ENCODE results near the gene EPHB2.

EPHB2 gene

GRCh38 chr1:22680726-22681125, 29.9 kb upstream of the EPHB2 start:
- no peaks in the 10 kb centered on the region for H3K4me1 Mint-ChIP-seq (ENCODE audit: low read depth)
- no peak for DNase-seq
- no peaks in the 10 kb centered on the region for H3K36me3 Mint-ChIP-seq (ENCODE audit: low read depth)
- no peak overlapping the region for H3K4me3 Mint-ChIP-seq
- no peaks in the 10 kb centered on the region for H3K9me3 Mint-ChIP-seq
- no peak overlapping the region for H3K27ac Mint-ChIP-seq
- H3K27me3 Mint-ChIP-seq = peaks cover 29% of the 10 kb centered on the region

GRCh38 chr1:22681556-22682276, 28.9 kb upstream of the EPHB2 start:
- no peaks in the 10 kb centered on the region for H3K9me3 Mint-ChIP-seq
- no peaks in the 10 kb centered on the region for H3K4me1 Mint-ChIP-seq (ENCODE audit: low read depth)
- no peak overlapping the region for H3K4me3 Mint-ChIP-seq
- H3K27me3 Mint-ChIP-seq = peaks cover 31% of the 10 kb centered on the region
- H3K36me3 Mint-ChIP-seq (ENCODE audit: low read depth) = no peaks in the 10 kb centered on the region
- no peak for DNase-seq
- no peak overlapping the region for H3K27ac Mint-ChIP-seq

DNA sequence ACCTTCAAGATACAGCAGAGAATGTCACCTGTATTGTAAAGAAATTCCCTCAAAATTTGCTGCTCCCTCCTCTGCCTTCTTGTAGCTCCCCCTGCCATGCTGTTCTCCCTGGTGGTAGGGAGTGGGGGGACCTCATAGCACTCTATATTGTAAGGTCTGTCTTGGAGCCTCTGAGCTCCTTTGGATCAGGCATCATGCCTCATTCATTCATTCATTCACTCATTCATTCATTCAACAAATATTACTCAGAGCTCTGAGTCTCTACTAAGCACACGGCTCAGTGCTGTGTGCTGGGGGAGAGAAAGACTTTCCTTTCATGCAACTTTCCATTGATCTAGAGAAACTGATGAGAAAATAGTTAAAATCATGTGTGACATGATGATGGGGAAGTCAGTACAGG, 27.1 kb upstream of the EPHB2 start:
- H3K27me3 Mint-ChIP-seq = peaks cover 34% of the 10 kb centered on the region
- no peaks in the 10 kb centered on the region for H3K4me1 Mint-ChIP-seq (ENCODE audit: low read depth)
- no peak for DNase-seq
- no peaks in the 10 kb centered on the region for H3K36me3 Mint-ChIP-seq (ENCODE audit: low read depth)
- no peaks in the 10 kb centered on the region for H3K9me3 Mint-ChIP-seq
- H3K4me3 Mint-ChIP-seq = no peak overlapping the region
- H3K27ac Mint-ChIP-seq = no peak overlapping the region

GRCh38 chr1:22685591-22686059, 25.0 kb upstream of the EPHB2 start:
- Mint-ChIP-seq H3K27ac (no peak overlapping the region), H3K4me3 (no peak overlapping the region), H3K4me1 (ENCODE audit: low read depth) (no peaks in the 10 kb centered on the region), H3K27me3 (peaks cover 38% of the 10 kb centered on the region), H3K9me3 (no peaks in the 10 kb centered on the region), H3K36me3 (ENCODE audit: low read depth) (no peaks in the 10 kb centered on the region)
- DNase-seq = no peak

GRCh38 chr1:22687191-22687590, 23.4 kb upstream of the EPHB2 start:
- Mint-ChIP-seq H3K36me3 (ENCODE audit: low read depth) (no peaks in the 10 kb centered on the region), H3K27me3 (peaks cover 38% of the 10 kb centered on the region), H3K4me3 (no peak overlapping the region), H3K4me1 (ENCODE audit: low read depth) (no peaks in the 10 kb centered on the region), H3K9me3 (no peaks in the 10 kb centered on the region), H3K27ac (no peak overlapping the region)
- DNase-seq = no peak

DNA sequence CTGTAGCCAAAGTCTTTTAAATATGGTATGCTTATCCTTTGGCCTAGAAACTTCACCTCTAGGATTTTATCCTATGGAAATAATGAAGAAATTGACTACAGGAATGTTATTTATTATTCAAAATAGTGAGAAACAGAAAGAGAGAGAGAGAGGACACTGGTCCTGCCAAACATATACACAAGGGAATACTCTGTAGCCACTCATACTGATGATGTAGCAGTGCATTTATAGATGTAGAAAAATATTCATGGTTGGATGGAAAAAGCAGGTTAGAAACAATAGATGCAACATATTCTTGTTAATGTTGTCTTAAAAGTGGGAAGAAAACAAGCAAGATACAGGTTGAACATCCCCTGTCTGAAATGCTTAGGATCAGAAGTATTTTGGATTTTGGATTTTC, 22.2 kb upstream of the EPHB2 start:
- H3K27me3 Mint-ChIP-seq = peaks cover 36% of the 10 kb centered on the region
- H3K4me1 Mint-ChIP-seq (ENCODE audit: low read depth) = no peaks in the 10 kb centered on the region
- no peak for DNase-seq
- H3K4me3 Mint-ChIP-seq = no peak overlapping the region
- H3K36me3 Mint-ChIP-seq (ENCODE audit: low read depth) = no peaks in the 10 kb centered on the region
- no peak overlapping the region for H3K27ac Mint-ChIP-seq
- H3K9me3 Mint-ChIP-seq = no peaks in the 10 kb centered on the region

DNA sequence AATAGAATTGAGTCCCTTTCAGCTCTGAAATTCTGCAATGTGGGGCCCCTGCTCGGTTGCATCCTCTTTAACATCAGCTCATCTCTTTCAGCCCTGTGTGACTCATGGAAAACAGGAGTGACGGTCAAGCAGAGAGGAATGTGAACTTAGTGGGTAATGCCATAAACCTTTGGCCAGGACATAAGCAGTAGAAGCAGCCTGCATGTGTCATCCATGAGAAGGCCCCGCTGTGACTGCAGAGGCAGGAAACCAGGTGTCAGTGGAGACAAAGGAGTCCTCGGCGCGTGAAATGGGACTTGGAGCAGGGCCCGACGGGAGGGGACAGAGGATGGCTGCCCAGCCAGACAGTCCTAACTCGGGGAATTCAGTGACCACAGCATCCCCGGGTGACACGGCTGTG, 21.1 kb upstream of the EPHB2 start:
- no peaks in the 10 kb centered on the region for H3K36me3 Mint-ChIP-seq (ENCODE audit: low read depth)
- no peak overlapping the region for H3K4me3 Mint-ChIP-seq
- H3K4me1 Mint-ChIP-seq (ENCODE audit: low read depth) = no peaks in the 10 kb centered on the region
- H3K9me3 Mint-ChIP-seq = no peaks in the 10 kb centered on the region
- H3K27me3 Mint-ChIP-seq = peaks cover 26% of the 10 kb centered on the region
- H3K27ac Mint-ChIP-seq = no peak overlapping the region
- no peak for DNase-seq

DNA sequence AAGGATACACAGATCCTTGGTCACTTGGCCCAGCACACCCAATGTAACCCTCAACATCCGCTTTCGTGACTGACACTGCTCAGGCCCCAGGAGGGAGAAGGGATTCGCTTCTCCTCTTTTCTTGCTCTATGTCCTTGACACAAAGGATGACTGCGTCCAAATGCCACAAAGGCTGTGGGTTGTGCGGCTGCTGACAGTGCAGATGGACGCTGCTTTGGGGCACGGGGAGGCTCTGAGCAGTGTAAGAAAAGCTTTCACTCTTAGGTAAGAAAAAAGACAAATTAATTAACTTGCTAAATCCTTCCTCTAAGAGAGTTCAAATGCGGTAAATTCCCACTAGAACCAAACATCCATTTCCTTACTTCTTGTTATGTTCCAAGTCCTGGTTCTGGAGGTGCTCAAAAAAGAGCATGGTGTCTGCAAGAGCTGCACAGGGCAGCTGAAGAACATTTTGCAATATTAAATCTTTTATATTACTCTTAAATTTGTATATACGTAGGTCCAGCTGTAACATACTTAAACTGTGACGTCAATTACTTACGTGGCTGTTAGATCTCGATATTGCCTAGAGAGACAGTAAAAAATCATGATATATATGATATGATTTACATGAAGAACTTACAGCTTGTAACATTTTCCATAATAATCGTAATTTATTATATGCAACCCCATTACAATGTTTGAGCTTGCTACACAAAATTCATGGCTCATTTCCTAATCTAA, 19.4 kb upstream of the EPHB2 start:
- Mint-ChIP-seq H3K36me3 (ENCODE audit: low read depth) (no peaks in the 10 kb centered on the region), H3K27ac (no peak overlapping the region), H3K4me3 (no peak overlapping the region), H3K27me3 (peaks cover 14% of the 10 kb centered on the region), H3K4me1 (ENCODE audit: low read depth) (no peaks in the 10 kb centered on the region), H3K9me3 (no peaks in the 10 kb centered on the region)
- DNase-seq = no peak

DNA sequence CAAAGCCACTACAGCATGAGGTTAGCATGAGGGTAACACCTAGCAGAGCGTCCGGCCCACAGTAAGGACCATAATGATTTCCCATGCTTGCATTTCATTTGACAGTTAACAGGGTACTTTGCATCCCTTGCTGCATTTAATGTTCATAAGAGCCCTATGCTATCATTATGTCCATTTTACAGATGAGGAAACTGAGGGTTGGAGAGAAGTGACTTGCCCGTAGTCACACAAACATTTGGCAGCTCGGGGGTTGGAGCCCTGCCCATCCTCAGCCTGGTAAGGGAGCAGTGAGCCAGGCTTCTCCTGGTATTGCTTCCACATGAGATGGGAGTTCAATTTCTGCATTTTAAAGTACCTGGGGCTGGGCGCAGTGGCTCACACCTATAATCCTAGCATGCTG, 16.5 kb upstream of the EPHB2 start:
- Mint-ChIP-seq H3K27me3 (peaks cover 10% of the 10 kb centered on the region), H3K4me3 (no peak overlapping the region), H3K4me1 (ENCODE audit: low read depth) (no peaks in the 10 kb centered on the region), H3K9me3 (no peaks in the 10 kb centered on the region), H3K36me3 (ENCODE audit: low read depth) (no peaks in the 10 kb centered on the region), H3K27ac (no peak overlapping the region)
- DNase-seq = no peak

DNA sequence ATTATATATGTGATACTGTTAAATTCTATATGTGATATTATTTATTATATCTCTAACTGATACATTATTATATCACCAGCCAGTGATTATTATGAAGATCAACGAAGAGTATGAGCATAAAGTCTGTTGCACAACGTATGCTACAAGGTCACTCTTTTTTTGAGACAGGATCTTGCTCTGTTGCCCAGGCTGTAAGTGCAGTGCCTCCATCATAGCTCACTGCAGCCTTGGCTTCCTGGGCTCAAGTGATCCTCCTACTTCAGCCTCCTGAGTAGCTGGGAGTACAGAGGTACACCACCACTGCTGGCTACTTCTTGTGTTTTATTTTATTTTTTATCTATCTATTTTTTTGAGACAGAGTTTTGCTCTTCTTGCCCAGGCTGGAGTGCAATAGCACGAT, 14.0 kb upstream of the EPHB2 start:
- Mint-ChIP-seq H3K9me3 (no peaks in the 10 kb centered on the region), H3K36me3 (ENCODE audit: low read depth) (no peaks in the 10 kb centered on the region)

DNA sequence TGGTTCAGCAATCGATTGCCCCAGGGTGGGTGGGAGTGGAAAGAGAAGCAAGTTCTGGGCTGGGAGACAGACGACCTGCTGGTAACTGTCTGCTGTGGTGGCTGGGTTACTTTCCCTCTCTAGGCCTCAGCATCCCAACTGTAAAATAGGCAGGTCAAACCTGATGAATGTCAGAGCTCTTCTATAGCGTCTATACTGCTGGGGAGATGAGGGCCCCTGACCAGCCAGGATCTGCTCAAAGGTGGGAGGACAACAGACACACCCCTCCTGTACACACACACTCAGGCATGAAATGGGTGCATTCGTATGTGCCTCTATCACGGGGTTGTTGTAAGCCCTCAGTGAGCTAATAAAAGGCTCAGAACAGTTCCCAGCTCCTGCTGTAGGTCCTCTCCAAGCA, 12.7 kb upstream of the EPHB2 start:
- H3K4me1 Mint-ChIP-seq (ENCODE audit: low read depth) = no peaks in the 10 kb centered on the region
- no peaks in the 10 kb centered on the region for H3K9me3 Mint-ChIP-seq
- H3K27ac Mint-ChIP-seq = no peak overlapping the region
- peaks cover 13% of the 10 kb centered on the region for H3K27me3 Mint-ChIP-seq
- no peak for DNase-seq
- H3K36me3 Mint-ChIP-seq (ENCODE audit: low read depth) = no peaks in the 10 kb centered on the region
- no peak overlapping the region for H3K4me3 Mint-ChIP-seq

More for the DNA sequence above, 14.0 kb upstream of the EPHB2 start:
- H3K27me3 Mint-ChIP-seq = peaks cover 7% of the 10 kb centered on the region
- no peaks in the 10 kb centered on the region for H3K4me1 Mint-ChIP-seq (ENCODE audit: low read depth)
- H3K4me3 Mint-ChIP-seq = no peak overlapping the region
- no peak overlapping the region for H3K27ac Mint-ChIP-seq
- no peak for DNase-seq

- Mint-ChIP-seq H3K27ac (no peak overlapping the region), H3K4me1 (ENCODE audit: low read depth) (no peaks in the 10 kb centered on the region), H3K27me3 (peaks cover 16% of the 10 kb centered on the region), H3K9me3 (no peaks in the 10 kb centered on the region), H3K4me3 (no peak overlapping the region), H3K36me3 (ENCODE audit: low read depth) (no peaks in the 10 kb centered on the region)
- DNase-seq = no peak
Measured at GRCh38 chr1:22699681-22700520, 10.7 kb upstream of the EPHB2 start.

GRCh38 chr1:22702296-22703085, 8.1 kb upstream of the EPHB2 start:
- H3K27ac Mint-ChIP-seq = no peak overlapping the region
- no peak overlapping the region for H3K4me3 Mint-ChIP-seq
- H3K4me1 Mint-ChIP-seq (ENCODE audit: low read depth) = no peaks in the 10 kb centered on the region
- H3K36me3 Mint-ChIP-seq (ENCODE audit: low read depth) = no peaks in the 10 kb centered on the region
- no peaks in the 10 kb centered on the region for H3K9me3 Mint-ChIP-seq
- H3K27me3 Mint-ChIP-seq = peaks cover 34% of the 10 kb centered on the region
- DNase-seq = no peak

- H3K4me1 Mint-ChIP-seq (ENCODE audit: low read depth) = no peaks in the 10 kb centered on the region
- H3K9me3 Mint-ChIP-seq = no peaks in the 10 kb centered on the region
- H3K27me3 Mint-ChIP-seq = peaks cover 49% of the 10 kb centered on the region
- H3K36me3 Mint-ChIP-seq (ENCODE audit: low read depth) = no peaks in the 10 kb centered on the region
- H3K4me3 Mint-ChIP-seq = no peak overlapping the region
- H3K27ac Mint-ChIP-seq = no peak overlapping the region
- DNase-seq = peak; percentile 76
Measured at GRCh38 chr1:22704440-22705067, 6.1 kb upstream of the EPHB2 start.
